ENCODE measurements around the gene RNASE13.
"Not testable (repeated sequence)": the region's sequence is repeated elsewhere in the genome, so short reads cannot be mapped to it uniquely, and the experiment has no call there.

The RNASE13 gene

GRCh38 chr14:21047378-21047781, 12.8 kb upstream of the RNASE13 start:
- TF ChIP-seq, protein P1, sequence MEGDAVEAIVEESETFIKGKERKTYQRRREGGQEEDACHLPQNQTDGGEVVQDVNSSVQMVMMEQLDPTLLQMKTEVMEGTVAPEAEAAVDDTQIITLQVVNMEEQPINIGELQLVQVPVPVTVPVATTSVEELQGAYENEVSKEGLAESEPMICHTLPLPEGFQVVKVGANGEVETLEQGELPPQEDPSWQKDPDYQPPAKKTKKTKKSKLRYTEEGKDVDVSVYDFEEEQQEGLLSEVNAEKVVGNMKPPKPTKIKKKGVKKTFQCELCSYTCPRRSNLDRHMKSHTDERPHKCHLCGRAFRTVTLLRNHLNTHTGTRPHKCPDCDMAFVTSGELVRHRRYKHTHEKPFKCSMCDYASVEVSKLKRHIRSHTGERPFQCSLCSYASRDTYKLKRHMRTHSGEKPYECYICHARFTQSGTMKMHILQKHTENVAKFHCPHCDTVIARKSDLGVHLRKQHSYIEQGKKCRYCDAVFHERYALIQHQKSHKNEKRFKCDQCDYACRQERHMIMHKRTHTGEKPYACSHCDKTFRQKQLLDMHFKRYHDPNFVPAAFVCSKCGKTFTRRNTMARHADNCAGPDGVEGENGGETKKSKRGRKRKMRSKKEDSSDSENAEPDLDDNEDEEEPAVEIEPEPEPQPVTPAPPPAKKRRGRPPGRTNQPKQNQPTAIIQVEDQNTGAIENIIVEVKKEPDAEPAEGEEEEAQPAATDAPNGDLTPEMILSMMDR (IDR thresholded peaks at IDR 0.05; ENCODE audit: extremely low read depth, missing control alignments): no peak
- no peak for DNase-seq (ENCODE audit: low spot score)

DNA sequence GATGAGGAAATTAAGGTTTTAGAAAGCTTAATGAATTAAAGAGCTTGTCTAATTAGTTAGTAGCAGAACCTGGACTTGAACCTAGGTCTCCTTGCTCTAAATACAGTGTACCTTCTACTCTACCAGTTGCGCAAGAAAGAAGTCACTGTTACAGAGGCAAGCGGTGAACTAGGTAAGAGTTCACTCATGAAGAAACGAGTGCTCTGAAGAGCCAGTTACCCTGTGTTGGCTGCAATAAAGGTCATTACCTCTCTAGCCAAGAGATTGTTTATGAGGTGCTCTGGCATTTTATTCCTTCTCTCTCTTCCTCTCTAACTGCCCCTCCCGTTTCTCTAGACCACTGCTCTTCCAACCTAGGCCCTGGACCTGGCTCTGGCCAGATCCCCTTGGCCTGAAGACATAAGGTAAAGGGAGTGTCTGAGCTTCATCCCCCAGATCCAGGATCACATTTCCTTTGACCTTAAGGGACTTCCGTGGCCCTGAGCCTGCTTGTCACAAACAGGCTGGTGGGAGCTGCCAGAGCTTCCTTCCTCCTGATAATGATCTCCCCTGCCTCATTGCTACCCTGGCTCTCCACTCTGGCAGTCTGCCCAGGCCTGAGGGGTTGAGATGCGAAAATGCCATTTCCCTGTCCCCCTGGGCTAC, 9.5 kb upstream of the RNASE13 start:
- TF ChIP-seq, protein P1 (IDR thresholded peaks at IDR 0.05; ENCODE audit: extremely low read depth, missing control alignments): no peak
- DNase-seq (ENCODE audit: low spot score): no peak

DNA sequence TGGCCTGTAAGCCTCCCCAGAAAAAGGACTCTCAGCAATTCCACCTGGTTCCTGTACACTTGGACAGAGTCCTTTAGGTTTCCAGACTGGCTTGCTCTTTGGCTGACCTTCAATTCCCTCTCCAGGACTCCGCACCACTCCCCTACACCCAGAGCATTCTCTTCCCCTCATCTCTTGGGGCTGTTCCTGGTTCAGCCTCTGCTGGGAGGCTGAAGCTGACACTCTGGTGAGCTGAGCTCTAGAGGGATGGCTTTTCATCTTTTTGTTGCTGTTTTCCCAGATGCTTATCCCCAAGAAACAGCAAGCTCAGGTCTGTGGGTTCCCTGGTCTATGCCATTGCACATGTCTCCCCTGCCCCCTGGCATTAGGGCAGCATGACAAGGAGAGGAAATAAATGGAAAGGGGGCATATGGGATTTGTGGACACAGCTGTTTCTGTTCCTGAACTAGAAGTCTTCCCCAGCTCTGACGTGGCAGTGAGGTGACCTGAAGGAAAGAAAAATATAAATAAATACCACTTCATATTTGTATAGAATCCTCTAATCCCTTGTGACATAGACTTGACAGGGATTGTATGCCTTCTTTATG, 8.9 kb upstream of the RNASE13 start:
- TF ChIP-seq, protein P1 (IDR thresholded peaks at IDR 0.05; ENCODE audit: extremely low read depth, missing control alignments): no peak
- no peak for DNase-seq (ENCODE audit: low spot score)

DNA sequence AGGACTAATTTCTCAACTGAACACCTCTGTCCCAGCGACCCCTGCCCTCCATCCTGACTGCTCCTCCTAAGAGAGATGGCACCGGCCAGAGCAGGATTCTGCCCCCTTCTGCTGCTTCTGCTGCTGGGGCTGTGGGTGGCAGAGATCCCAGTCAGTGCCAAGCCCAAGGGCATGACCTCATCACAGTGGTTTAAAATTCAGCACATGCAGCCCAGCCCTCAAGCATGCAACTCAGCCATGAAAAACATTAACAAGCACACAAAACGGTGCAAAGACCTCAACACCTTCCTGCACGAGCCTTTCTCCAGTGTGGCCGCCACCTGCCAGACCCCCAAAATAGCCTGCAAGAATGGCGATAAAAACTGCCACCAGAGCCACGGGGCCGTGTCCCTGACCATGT, 8.3 kb upstream of the RNASE13 start:
- TF ChIP-seq, protein P1 (IDR thresholded peaks at IDR 0.05; ENCODE audit: extremely low read depth, missing control alignments): no peak
- no peak for DNase-seq (ENCODE audit: low spot score)

- no peak for DNase-seq (ENCODE audit: low spot score)
- TF ChIP-seq, protein P1 (IDR thresholded peaks at IDR 0.05; ENCODE audit: extremely low read depth, missing control alignments): no peak
Measured at GRCh38 chr14:21041676-21042433, 7.2 kb upstream of the RNASE13 start, which contains the start of gene RNASE7. Gene RNASE7, plus strand, starts transcription at chr14:21042362. Its CDS starts 631 bp downstream, at chr14:21042993.

- DNase-seq (ENCODE audit: low spot score): not testable (repeated sequence)
Measured at GRCh38 chr14:21040941-21041340, 6.3 kb upstream of the RNASE13 start.

GRCh38 chr14:21040370-21040925, 5.8 kb upstream of the RNASE13 start:
- no peak for DNase-seq (ENCODE audit: low spot score)
- TF ChIP-seq, protein P1 (IDR thresholded peaks at IDR 0.05; ENCODE audit: extremely low read depth, missing control alignments): no peak

All from GM20000 (cell line).